Brain microvascular endothelial cell (primary cell): Measurements from ENCODE around the gene NPIPB8.
A peak's percentile ranks its signal among the peaks of the same experiment; 100 is the strongest.
"Not testable (repeated sequence)": the region's sequence is repeated elsewhere in the genome, so short reads cannot be mapped to it uniquely, and the experiment has no call there.

Source experiments
- DNase-seq: peaks from one replicate; pipeline ENCODE4 v3.0.0-alpha.2; 2020
- H3K27ac ChIP-seq: fragments of 250-450 bp; sonication (Bioruptor Pico); 2 replicates; pipeline ENCODE4 v1.5.1; 2020; ENCODE audit warnings: mild to moderate bottlenecking, moderate library complexity
- H3K27me3 ChIP-seq: fragments of 250-450 bp; sonication (Bioruptor Pico); replicated peaks from 2 replicates; pipeline ENCODE4 v1.5.1; 2020; ENCODE audit warnings: mild to moderate bottlenecking
- H3K36me3 ChIP-seq: fragments of 250-450 bp; sonication (Bioruptor Pico); replicated peaks from 2 replicates; pipeline ENCODE4 v1.5.1; 2020; ENCODE audit warnings: mild to moderate bottlenecking
- H3K4me3 ChIP-seq: 2 replicates; pipeline ENCODE4 v1.5.1; 2011; ENCODE audit warnings: low read depth, mild to moderate bottlenecking, control low read depth, low read length, moderate library complexity
- in situ Hi-C: cut with HindIII; loops from 2 replicates; pipeline ENCODE4 v1.10.0; 2017; ENCODE audit warnings: low sequenced_read_pairs, low pct_ligation_motif_present
- TF ChIP-seq, protein P1 (sequence below): IDR thresholded peaks from 2 replicates; pipeline ENCODE4 v1.5.1; 2011; ENCODE audit warnings: low read depth, mild to moderate bottlenecking, moderate library complexity, low read length, control low read depth, inconsistent platforms; ENCODE audit errors: missing control alignments

NPIPB8 gene

DNA sequence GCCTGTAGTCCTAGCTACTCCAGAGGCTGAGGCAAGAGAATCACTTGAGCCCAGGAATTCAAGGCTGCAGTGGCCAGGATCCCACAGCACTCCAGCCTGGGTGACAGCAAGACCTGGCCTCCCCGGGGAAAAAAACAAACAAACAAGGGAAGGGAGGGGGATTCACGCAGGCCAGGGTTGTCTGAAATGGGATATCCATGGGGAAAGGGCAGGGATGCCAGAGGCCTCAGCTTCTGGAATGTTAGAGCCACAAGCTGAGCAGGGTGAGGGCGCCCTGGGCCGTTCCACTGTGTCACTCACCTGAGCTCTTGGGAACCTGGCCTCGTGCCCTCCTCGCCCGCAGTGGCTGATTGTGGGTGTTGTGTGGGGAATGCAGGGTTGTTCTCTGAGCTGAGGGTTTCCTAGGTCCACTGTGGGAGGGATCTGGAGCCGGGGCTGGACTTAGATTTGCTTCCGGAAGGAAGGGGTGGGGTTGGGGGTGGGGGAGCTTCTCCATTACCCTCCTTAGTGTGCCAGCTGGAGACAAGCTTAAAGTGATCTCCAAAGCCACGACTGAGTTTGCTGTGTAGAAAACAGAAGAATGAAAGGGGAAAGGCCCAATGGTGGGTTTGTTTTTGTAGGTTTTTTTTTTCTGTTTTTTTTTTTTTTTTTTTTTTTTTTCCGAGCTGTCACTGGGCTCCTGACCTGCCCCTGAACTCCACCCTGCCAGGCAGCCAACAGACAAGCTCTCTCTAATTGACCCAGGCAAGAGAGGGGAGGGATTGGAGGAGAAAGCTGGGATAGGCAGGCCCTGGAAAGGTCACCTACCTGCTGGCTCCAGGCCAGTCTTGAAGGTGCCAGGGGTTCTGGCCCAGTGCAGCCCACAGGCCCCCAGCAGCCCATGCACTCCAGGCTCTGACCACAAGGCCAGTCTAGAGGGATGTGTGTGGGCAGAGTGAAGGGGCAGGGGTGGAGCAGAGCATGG lies 28.0 kb upstream of the NPIPB8 start, which contains the start of gene SULT1A1:
Gene SULT1A1, minus strand, starts transcription at position 414 of the 964 bp plus-strand sequence. CDS start 1,189 bp downstream, outside the sequence.
- no peak for DNase-seq
- TF ChIP-seq, protein P1, sequence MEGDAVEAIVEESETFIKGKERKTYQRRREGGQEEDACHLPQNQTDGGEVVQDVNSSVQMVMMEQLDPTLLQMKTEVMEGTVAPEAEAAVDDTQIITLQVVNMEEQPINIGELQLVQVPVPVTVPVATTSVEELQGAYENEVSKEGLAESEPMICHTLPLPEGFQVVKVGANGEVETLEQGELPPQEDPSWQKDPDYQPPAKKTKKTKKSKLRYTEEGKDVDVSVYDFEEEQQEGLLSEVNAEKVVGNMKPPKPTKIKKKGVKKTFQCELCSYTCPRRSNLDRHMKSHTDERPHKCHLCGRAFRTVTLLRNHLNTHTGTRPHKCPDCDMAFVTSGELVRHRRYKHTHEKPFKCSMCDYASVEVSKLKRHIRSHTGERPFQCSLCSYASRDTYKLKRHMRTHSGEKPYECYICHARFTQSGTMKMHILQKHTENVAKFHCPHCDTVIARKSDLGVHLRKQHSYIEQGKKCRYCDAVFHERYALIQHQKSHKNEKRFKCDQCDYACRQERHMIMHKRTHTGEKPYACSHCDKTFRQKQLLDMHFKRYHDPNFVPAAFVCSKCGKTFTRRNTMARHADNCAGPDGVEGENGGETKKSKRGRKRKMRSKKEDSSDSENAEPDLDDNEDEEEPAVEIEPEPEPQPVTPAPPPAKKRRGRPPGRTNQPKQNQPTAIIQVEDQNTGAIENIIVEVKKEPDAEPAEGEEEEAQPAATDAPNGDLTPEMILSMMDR, result no peak

DNA sequence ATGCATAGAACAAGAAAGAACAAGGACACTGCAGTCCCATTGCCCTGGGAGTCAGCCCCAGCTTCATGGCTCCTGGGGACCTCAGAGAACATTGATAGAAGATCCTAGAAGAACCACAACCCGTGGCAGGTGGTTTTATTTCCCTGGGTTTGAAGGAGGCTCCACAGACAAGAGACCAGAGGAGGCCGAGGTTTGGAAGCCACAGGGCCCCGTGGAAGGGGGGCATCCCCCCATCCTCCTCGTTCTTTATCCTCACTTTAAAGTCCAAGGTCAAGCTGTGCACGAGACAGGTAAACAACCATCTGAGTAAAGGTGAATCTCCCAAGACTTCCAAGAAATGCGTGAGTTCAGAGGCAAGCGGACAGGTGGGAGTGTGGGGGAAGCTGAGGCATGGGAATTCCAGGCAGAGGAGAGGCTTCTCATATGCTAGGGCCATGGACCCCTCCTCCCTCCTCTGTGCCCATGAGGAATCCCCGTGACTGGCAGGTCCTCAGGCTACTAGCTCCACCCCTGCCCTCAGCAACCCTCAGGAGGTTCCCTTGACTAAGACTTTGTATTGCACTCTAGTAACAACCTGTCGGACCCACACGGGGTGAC lies 27.2 kb upstream of the NPIPB8 start:
- TF ChIP-seq, protein P1, result no peak
- Histone ChIP-seq H3K36me3 (no peaks in the 10 kb centered on the region), H3K27me3 (peaks cover 2% of the 10 kb centered on the region), H3K4me3 (no peak overlapping the region), H3K27ac (no peak overlapping the region)
- in situ Hi-C loops, result no loop called here
- no peak for DNase-seq

More for the DNA sequence above, 28.0 kb upstream of the NPIPB8 start, which contains the start of gene SULT1A1:
- Histone ChIP-seq H3K27ac (no peak within 1 kb of the TSS), H3K4me3 (no peak within 1 kb of the TSS), H3K27me3 (peaks cover 2% of the 10 kb centered on the region), H3K36me3 (no peaks in the 10 kb centered on the region)
- in situ Hi-C loops, result no loop called here

DNA sequence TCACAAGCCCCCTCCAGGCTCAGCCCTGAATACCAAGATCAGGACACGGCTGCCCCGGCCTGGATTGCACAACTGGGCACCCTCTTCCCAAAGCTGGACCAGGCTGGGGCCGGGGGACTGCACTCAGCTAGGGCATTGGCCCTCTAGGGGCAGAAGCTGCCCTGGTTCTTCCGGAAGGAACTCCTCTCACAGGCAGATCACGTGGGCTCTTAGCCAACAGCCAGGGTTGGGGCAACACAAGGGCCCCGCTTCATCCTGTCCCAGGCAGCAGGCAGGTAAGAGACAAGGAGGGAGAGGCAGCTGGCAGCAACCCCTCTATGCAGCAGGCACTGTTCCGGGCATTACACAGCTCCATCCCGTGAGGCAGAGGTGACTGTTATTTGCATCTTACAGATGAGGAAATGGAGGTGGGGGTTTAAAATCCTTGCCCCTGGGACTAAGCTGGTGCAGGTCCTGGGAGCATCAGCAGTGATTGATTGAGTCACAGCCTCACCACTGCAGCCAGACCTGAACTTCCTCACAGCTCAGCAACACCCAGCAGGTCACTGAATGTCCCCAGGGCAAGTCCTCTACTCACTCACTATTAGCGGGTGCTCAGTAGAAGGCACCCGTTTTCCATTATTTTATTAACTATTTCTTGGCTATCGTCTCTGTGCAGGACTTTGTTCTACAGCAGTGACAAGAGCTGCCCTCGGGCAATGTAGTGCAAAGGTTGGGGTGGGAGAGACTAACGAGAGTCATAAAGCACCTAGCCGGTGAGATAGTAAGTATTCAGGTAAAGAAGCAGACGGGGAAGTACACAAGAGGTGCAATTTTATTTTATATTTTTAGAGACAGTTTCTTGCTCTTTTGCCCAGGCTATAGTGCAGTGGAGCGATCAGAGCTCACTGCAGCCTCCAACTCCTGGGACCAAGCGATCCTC lies 25.2 kb upstream of the NPIPB8 start:
- in situ Hi-C loops, DNase-seq, H3K4me3 ChIP-seq, H3K36me3 ChIP-seq, H3K27ac ChIP-seq, H3K27me3 ChIP-seq: not testable (repeated sequence)

DNA sequence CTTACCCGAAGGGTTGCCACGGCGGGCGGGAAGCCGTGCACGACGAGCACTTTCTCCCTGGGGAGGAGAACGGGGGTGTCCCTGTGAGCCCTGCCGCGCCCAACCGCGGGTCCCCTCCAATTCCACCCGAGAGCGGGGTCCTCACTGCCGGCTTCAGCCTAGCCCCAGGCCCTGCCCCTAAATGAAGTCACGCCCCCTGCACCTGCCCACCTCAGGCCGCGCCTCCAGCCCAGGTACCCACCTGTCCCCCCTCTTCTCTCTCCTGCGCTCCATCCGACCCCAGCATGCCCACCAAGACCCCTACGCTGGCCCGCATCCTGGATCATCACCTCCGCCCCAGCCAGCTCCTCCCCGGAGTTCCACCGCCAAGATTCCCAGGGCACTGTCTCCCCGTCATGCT lies 24.0 kb upstream of the NPIPB8 start:
- DNase-seq, H3K36me3 ChIP-seq, H3K27me3 ChIP-seq, H3K4me3 ChIP-seq, H3K27ac ChIP-seq, in situ Hi-C loops: not testable (repeated sequence)

- in situ Hi-C loops, H3K27ac ChIP-seq, H3K36me3 ChIP-seq, DNase-seq, H3K27me3 ChIP-seq, H3K4me3 ChIP-seq: not testable (repeated sequence)
Observed at GRCh38 chr16:28614561-28614960, 23.3 kb upstream of the NPIPB8 start.

DNA sequence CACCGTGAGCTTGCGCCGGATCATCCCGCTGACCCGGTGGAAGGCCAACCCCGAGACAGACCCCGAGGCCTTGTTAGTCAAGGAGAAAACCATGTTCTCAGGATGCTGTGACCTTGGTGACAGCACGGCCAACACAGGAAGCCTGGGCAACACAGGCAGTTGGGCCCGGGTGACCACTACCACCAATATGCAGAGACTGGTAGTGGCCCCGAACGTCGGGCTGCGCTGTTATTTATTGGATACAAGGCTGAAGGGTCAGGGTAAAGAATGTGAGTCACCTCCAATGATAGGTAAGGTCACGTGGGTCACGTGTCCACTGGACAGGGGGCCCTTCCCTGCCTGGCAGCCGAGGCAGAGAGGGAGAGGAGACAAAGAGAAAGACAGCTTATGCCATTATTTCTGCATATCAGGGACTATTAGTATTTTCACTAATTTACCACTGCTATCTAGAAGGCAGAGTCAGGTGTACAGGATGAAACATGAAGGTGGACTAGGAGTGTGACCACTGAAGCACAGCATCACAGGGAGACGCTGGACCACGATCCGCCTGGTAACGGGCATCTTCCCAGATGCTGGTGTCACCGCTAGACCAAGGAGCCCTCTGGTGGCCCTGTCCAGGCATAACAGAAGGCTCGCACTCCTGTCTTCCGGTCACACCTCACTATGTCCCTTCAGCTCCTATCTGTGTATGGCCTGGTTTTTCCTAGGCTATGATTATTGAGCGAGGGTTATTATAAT lies 22.2 kb upstream of the NPIPB8 start:
- DNase-seq, result peak; percentile 48
- in situ Hi-C loops, H3K27ac ChIP-seq, H3K27me3 ChIP-seq, H3K36me3 ChIP-seq, H3K4me3 ChIP-seq: not testable (repeated sequence)
- TF ChIP-seq, protein P1, result peak; percentile 68

DNA sequence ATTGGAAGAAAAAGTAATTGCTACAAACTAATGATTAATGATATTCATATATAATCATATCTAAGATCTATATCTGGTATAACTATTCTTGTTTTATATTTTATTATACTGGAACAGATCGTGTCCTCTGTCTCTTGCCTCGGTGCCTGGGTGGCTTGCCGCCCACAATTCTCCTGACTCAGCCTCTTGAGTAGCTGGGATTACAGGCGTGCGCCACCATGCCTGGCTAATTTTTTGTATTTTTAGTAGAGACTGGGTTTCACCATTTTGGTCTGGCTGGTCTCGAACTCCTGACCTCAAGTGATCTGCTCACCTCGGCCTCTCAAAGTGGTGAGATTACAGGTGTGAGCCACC lies 21.7 kb upstream of the NPIPB8 start:
- in situ Hi-C loops, H3K27ac ChIP-seq: not testable (repeated sequence)

More for the DNA sequence above, 21.7 kb upstream of the NPIPB8 start:
- not testable (repeated sequence) for DNase-seq, H3K36me3 ChIP-seq, H3K27me3 ChIP-seq, H3K4me3 ChIP-seq
